Right lobe of liver (tissue), 4 donors: Measurements from ENCODE around the gene ZNF519.

Experiments used
- CTCF ChIP-seq, 4 donors: fragments of 200-600 bp in 3 of 4; fragments of 450-650 bp in 1 of 4; IDR thresholded peaks; one replicate each; pipeline versions ENCODE4 v1.5.1 to v1.8.0; 2016 to 2022; ENCODE audit warnings: antibody characterized with exemption in 4 of 4, mild to moderate bottlenecking in 2 of 4
- POLR2A ChIP-seq: fragments of 450-650 bp; IDR thresholded peaks from one replicate; pipeline ENCODE4 v1.6.1; 2017; ENCODE audit warnings: antibody characterized with exemption, mild to moderate bottlenecking
- donor health status: DM: no; HTN: no; CAD: no.
- donor health status: DM: no; HTN: no; CAD: no.
- donor health status: DM: no; HTN: yes; CAD: no.

GRCh38 chr18:14093307-14093915, 38.8 kb downstream of the ZNF519 start:
- TF ChIP-seq CTCF (IDR thresholded peaks at IDR 0.05) (no peak), POLR2A (no peak)
